Activated T-helper 17 cell treated with anti-CD3 and anti-CD28 coated beads, Interleukin-2, amount 50 U/mL, for 72 hours (primary cell): Measurements from ENCODE around the gene PIK3R2. TPM values are rescaled to one million over a fixed set of nuclear protein-coding genes. Genes with fewer than 3 reads are reported as not detected.
A peak's percentile ranks its signal among the peaks of the same experiment; 100 is the strongest.

ENCODE experiments used
- ATAC-seq: fragments of 150-1000 bp; cut with Tn5 transposase; replicated peaks from 2 replicates; pipeline ENCODE4 v1.10.0; 2021; ENCODE audit warnings: mild to moderate bottlenecking, moderate library complexity
- H3K27ac Mint-ChIP-seq: one replicate; pipeline ENCODE4 v1.8.0; 2022; ENCODE audit warnings: mixed read lengths
- H3K27me3 Mint-ChIP-seq: one replicate; pipeline ENCODE4 v1.8.0; 2022; ENCODE audit warnings: mixed read lengths
- H3K36me3 Mint-ChIP-seq: one replicate; pipeline ENCODE4 v1.8.0; 2022; ENCODE audit warnings: low read depth, mild to moderate bottlenecking, mixed read lengths
- H3K4me1 Mint-ChIP-seq: one replicate; pipeline ENCODE4 v1.8.0; 2022; ENCODE audit warnings: mixed read lengths
- H3K4me3 Mint-ChIP-seq: one replicate; pipeline ENCODE4 v1.8.0; 2022; ENCODE audit warnings: mild to moderate bottlenecking, mixed read lengths
- H3K9me3 Mint-ChIP-seq: one replicate; pipeline ENCODE4 v1.8.0; 2022; ENCODE audit warnings: mixed read lengths
- total RNA-seq, 2 donors: library from RNA; stranded (reverse); gene quantifications; one replicate each; pipeline ENCODE4 v1.2.3, GENCODE V29; 2022

Gene PIK3R2
- total RNA-seq, 2 donors from 2014 or later, result 13.0 to 21.8 TPM

- Mint-ChIP-seq H3K9me3 (no peaks in the 10 kb centered on the region), H3K27me3 (no peaks in the 10 kb centered on the region), H3K36me3 (peaks cover 93% of the 10 kb centered on the region), H3K4me1 (no peaks in the 10 kb centered on the region), H3K27ac (no peak overlapping the region), H3K4me3 (no peak overlapping the region)
- no peak for ATAC-seq
These were observed 15.7 kb upstream of the PIK3R2 start for GRCh38 chr19:18137242-18137641.

- Mint-ChIP-seq H3K4me3 (no peak overlapping the region), H3K4me1 (no peaks in the 10 kb centered on the region), H3K27ac (no peak overlapping the region), H3K9me3 (no peaks in the 10 kb centered on the region), H3K36me3 (peaks cover 93% of the 10 kb centered on the region), H3K27me3 (no peaks in the 10 kb centered on the region)
- ATAC-seq, result no peak
These were observed 15.2 kb upstream of the PIK3R2 start for GRCh38 chr19:18137657-18138339.

DNA sequence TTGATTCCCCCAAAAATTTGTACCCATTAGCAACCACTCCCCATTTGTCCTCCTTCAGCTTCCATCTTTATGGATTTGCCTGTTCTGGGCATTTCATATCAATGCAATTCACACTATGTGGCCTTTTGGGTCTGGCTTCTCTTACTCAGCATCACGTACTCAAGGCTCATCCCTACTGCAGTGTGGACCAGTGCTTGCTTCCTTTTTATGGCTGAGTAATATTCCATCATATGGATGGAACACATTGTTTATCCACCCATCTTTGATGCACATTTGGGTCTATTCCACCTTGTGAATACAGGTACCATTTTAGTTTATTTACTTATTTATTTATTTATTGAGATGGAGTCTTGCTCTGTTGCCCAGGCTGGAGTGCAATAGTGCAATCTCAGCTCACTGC, 12.5 kb upstream of the PIK3R2 start:
- ATAC-seq, result no peak
- no peaks in the 10 kb centered on the region for H3K4me1 Mint-ChIP-seq
- no peaks in the 10 kb centered on the region for H3K9me3 Mint-ChIP-seq
- H3K27ac Mint-ChIP-seq, result no peak overlapping the region
- no peaks in the 10 kb centered on the region for H3K27me3 Mint-ChIP-seq
- peaks cover 95% of the 10 kb centered on the region for H3K36me3 Mint-ChIP-seq
- H3K4me3 Mint-ChIP-seq, result no peak overlapping the region

DNA sequence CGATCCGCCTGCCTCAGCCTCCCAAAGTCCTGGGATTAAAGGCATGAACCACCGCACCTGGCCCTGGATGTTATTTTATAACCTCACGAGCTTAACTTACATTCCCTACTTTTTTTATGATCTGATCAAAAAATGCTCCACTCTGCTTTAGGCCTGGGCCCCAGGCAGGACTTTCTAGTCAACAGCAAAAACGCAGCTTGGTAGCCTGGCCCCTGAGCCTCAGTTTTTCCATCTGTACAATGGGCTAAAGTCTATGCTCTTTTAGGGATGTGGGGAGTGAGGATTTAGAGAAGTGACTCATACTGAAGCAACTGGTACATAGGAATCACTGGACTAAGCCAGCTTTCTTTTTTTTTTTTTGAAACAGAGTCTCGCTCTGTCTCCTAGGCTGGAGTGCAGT, 11.9 kb upstream of the PIK3R2 start:
- Mint-ChIP-seq H3K27me3 (no peaks in the 10 kb centered on the region), H3K4me1 (no peaks in the 10 kb centered on the region), H3K36me3 (peaks cover 95% of the 10 kb centered on the region), H3K27ac (no peak overlapping the region), H3K4me3 (no peak overlapping the region), H3K9me3 (no peaks in the 10 kb centered on the region)
- ATAC-seq, result no peak

GRCh38 chr19:18143902-18144301, 9.1 kb upstream of the PIK3R2 start:
- no peak overlapping the region for H3K4me3 Mint-ChIP-seq
- H3K9me3 Mint-ChIP-seq, result no peaks in the 10 kb centered on the region
- peaks cover 95% of the 10 kb centered on the region for H3K36me3 Mint-ChIP-seq
- no peak for ATAC-seq
- no peaks in the 10 kb centered on the region for H3K27me3 Mint-ChIP-seq
- no peaks in the 10 kb centered on the region for H3K4me1 Mint-ChIP-seq
- H3K27ac Mint-ChIP-seq, result no peak overlapping the region

GRCh38 chr19:18144361-18144760, 8.6 kb upstream of the PIK3R2 start:
- Mint-ChIP-seq H3K36me3 (peaks cover 91% of the 10 kb centered on the region), H3K4me1 (no peaks in the 10 kb centered on the region), H3K4me3 (no peak overlapping the region), H3K9me3 (no peaks in the 10 kb centered on the region), H3K27me3 (no peaks in the 10 kb centered on the region), H3K27ac (no peak overlapping the region)
- ATAC-seq, result no peak

GRCh38 chr19:18144906-18145305, 8.1 kb upstream of the PIK3R2 start:
- no peak for ATAC-seq
- no peaks in the 10 kb centered on the region for H3K4me1 Mint-ChIP-seq
- no peak overlapping the region for H3K27ac Mint-ChIP-seq
- H3K9me3 Mint-ChIP-seq, result no peaks in the 10 kb centered on the region
- no peak overlapping the region for H3K4me3 Mint-ChIP-seq
- peaks cover 89% of the 10 kb centered on the region for H3K36me3 Mint-ChIP-seq
- H3K27me3 Mint-ChIP-seq, result no peaks in the 10 kb centered on the region

DNA sequence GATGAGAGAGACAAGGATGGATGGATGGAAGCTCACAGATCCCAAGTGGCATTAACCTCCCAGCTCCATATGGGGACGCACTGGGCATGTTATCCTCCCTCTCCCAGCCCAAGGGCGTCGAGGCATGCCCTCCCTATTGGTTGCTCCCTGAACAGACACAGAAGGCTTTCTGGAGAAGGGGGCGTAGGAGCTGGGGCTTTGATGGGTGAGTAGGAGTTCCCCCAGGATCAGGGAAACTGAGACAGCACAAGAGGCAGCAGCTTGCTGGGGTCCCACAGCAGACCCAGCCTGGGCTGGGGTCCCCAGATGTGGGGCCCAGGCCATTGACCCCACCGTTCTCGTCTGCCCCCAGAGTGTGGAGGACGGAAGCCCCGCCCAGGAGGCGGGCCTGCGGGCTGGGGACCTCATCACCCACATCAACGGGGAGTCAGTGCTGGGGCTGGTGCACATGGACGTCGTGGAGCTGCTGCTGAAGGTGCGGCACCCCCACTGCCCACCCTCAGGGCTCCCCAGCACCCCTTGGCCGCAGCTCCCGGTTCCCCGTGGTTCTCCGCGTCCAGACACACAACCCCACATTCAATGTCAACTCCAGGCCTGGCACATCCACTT, 7.5 kb upstream of the PIK3R2 start:
- H3K27me3 Mint-ChIP-seq, result no peaks in the 10 kb centered on the region
- no peaks in the 10 kb centered on the region for H3K4me1 Mint-ChIP-seq
- no peak overlapping the region for H3K27ac Mint-ChIP-seq
- no peak for ATAC-seq
- no peak overlapping the region for H3K4me3 Mint-ChIP-seq
- H3K36me3 Mint-ChIP-seq, result peaks cover 88% of the 10 kb centered on the region
- H3K9me3 Mint-ChIP-seq, result no peaks in the 10 kb centered on the region

- no peak overlapping the region for H3K4me3 Mint-ChIP-seq
- peaks cover 76% of the 10 kb centered on the region for H3K36me3 Mint-ChIP-seq
- peaks cover 4% of the 10 kb centered on the region for H3K4me1 Mint-ChIP-seq
- H3K27ac Mint-ChIP-seq, result no peak overlapping the region
- H3K9me3 Mint-ChIP-seq, result no peaks in the 10 kb centered on the region
- H3K27me3 Mint-ChIP-seq, result no peaks in the 10 kb centered on the region
- no peak for ATAC-seq
These were observed 5.6 kb upstream of the PIK3R2 start for GRCh38 chr19:18147396-18147795.

DNA sequence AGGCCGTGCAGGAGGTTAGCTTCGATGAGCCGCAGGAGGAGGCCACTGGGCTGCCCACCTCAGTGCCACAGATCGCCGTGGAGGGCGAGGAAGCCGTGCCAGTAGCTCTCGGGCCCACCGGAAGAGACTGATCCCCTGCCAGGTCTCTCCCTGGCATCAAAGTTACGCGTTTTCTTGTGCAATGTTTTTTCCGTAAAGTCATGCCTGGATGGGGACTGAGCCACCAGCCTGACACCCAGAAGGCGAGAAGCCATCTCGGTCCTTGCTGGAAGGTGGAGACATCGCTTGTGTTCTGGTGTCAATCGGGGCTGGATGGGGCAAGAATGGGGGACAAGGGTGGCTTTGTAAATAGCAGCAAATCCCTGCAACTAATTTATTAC, 3.4 kb upstream of the PIK3R2 start:
- H3K9me3 Mint-ChIP-seq, result no peaks in the 10 kb centered on the region
- H3K4me3 Mint-ChIP-seq, result no peak overlapping the region
- H3K27ac Mint-ChIP-seq, result no peak overlapping the region
- H3K4me1 Mint-ChIP-seq, result peaks cover 16% of the 10 kb centered on the region
- H3K27me3 Mint-ChIP-seq, result no peaks in the 10 kb centered on the region
- H3K36me3 Mint-ChIP-seq, result peaks cover 58% of the 10 kb centered on the region
- ATAC-seq, result no peak

DNA sequence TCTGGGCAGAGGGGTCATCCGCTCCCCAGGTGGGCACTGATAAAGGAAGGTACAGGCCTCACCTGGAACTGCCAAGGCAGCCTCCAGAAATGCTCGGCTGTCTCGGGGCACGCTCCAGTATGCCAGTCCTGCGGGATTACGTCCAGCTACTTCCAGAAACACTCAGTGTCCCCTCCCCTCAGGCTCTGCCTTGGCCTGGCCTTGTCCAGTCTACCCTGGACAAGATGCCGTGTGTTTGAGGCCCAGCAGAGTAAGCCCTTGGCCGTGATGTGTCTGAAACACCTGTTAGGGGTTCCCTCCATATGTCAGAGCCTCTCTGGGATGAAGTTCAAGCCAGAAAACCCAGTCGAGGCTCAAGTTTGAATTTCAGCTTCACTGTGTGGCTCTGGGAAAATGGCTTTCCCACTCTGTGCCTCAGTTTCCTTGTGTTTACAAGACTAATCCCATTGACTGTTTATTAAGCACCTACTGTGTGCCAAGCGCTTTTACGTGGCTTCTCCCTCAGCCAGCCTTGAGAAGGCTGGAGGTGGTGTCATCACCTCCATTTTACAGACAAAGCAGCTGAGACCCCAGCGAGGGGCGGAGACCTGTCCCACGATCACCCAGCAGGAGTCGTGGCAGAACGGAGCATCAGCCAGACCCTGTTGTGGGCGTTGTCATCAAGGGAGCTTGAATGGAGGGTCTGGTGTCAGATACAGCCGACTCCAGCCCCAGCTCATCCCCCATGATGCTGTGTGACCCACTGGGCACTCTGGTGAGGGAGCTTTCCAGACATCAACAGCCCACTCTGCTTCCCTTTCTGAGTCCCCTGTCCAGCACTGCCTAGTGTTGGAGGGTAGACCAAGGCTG, 2.0 kb upstream of the PIK3R2 start:
- Mint-ChIP-seq H3K9me3 (no peaks in the 10 kb centered on the region), H3K4me3 (peak overlapping the region; percentile 93), H3K36me3 (peaks cover 44% of the 10 kb centered on the region), H3K27me3 (no peaks in the 10 kb centered on the region), H3K4me1 (peaks cover 16% of the 10 kb centered on the region), H3K27ac (peak overlapping the region; percentile 98)
- ATAC-seq, result no peak

DNA sequence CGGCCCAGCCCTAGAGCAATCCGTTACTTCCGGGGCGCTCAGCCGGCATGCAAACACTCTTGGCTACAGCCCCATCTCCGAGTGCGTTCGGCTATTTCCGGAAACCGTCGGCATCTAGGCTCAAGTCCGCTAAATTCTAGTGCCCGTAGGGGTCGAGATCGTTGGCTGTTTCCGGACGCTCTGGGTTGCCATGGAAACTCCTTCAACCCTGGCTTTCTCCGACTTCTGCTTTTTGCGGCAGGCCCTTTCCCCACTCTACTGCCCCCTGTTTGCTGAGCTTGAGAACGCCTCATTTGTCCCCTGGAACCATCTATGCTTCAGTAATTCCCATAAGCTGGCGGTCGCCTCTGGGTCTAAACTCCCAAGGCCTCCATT, 534 bp upstream of the PIK3R2 start:
- Mint-ChIP-seq H3K4me1 (peaks cover 16% of the 10 kb centered on the region), H3K27ac (peak overlapping the region; percentile 98), H3K9me3 (no peaks in the 10 kb centered on the region), H3K27me3 (no peaks in the 10 kb centered on the region), H3K4me3 (peak overlapping the region; percentile 93), H3K36me3 (peaks cover 29% of the 10 kb centered on the region)
- ATAC-seq, result peak; percentile 75

DNA sequence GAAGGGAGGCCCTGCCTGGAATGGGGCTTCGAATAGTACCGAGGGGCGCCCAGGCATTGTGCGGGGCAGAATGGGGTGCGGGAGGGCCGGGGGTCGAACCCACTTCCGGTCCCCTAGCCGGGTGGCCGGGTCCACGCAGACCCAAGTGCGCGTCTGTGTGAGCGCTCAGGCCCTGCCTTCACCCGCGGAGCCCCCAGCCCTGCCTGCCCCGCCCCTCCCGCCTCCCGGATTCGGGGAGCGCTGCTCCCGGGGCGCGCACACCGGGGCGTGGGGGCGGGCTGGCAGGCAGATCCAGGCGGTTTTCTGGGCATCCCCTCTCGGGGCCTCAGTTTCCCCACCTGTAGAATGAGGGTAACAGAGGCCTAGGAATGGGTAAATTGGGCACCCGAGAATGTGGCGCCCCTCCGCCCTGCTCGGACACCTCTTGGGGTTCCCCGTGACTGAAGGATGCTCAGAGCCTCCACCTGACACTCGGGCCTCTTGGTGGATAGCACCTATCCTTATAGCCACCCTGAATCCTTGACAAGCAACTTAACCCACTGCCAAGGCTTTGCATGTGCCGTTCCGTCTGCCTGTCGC, 682 bp downstream of the PIK3R2 start:
- Mint-ChIP-seq H3K4me1 (peaks cover 16% of the 10 kb centered on the region), H3K36me3 (peaks cover 17% of the 10 kb centered on the region), H3K4me3 (peak overlapping the region; percentile 93), H3K9me3 (no peaks in the 10 kb centered on the region), H3K27ac (peak overlapping the region; percentile 91), H3K27me3 (no peaks in the 10 kb centered on the region)
- no peak for ATAC-seq

DNA sequence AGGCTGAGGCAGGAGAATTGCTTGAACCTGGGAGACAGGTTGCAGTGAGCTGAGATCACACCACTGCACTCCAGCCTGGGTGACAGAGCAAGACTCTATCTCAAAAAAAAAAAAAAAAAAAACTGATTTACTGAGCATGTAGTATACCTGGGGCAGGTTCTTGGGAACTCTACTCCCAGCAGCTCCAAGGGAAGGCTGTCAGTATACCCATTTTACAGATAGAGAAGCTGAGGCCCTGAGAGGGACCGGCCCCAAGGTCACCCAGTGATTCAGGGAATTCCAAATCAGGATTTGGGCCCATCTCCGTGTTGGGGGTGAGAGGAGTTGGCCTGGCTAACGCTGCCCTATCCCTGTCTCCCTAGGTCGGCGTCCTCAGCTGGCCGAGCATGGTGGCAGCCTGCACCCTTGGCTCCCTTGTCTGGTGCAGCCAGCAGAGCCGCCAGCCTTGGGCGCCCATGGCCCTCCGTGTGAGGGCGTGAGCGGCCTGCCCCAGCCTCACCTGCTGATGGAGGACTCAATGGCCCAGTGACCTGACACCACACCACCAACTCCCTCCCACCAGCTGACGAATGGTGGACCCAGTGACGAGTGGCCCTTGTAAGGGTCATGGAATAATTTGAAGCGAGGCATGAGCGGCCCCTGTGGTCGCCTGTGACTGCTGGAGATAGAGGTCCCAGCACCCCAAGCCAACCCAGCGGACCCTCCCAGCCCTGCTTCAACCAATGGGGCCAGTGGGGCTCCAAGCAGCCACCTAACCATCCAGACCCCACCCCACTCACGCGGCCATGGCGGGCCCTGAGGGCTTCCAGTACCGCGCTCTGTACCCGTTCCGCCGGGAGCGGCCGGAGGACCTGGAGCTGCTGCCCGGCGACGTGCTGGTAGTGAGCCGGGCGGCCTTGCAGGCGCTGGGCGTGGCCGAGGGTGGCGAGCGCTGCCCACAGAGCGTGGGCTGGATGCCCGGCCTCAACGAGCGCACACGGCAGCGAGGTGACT, 2.4 kb downstream of the PIK3R2 start:
- no peak for ATAC-seq
- H3K27ac Mint-ChIP-seq, result no peak overlapping the region
- peaks cover 18% of the 10 kb centered on the region for H3K4me1 Mint-ChIP-seq
- no peak overlapping the region for H3K4me3 Mint-ChIP-seq
- H3K27me3 Mint-ChIP-seq, result no peaks in the 10 kb centered on the region
- H3K36me3 Mint-ChIP-seq, result peaks cover 11% of the 10 kb centered on the region
- no peaks in the 10 kb centered on the region for H3K9me3 Mint-ChIP-seq
